Effector memory CD4-positive, alpha-beta T cell (primary cell): ENCODE measurements around the gene RAD50.
"Not testable (repeated sequence)": the region's sequence is repeated elsewhere in the genome, so short reads cannot be mapped to it uniquely, and the experiment has no call there.

Experiments
- DNase-seq, 3 donors: peaks; one replicate each; pipeline ENCODE4 v3.0.0-alpha.2; 2020
- H3K27ac ChIP-seq: 2 replicates; pipeline ENCODE4 v1.7.0; 2013; ENCODE audit warnings: mild to moderate bottlenecking, low read length, moderate library complexity; ENCODE audit not compliant: insufficient read depth, poor library complexity, severe bottlenecking
- H3K27me3 ChIP-seq: replicated peaks from 2 replicates; pipeline ENCODE4 v1.7.0; 2013; ENCODE audit warnings: mild to moderate bottlenecking, low read length; ENCODE audit not compliant: insufficient read depth, control insufficient read depth, poor library complexity, severe bottlenecking
- H3K36me3 ChIP-seq: 2 replicates; pipeline ENCODE4 v1.7.0; 2013; ENCODE audit warnings: mild to moderate bottlenecking, low read length, moderate library complexity; ENCODE audit not compliant: control insufficient read depth, insufficient read depth
- H3K4me1 ChIP-seq: 2 replicates; pipeline ENCODE4 v1.7.0; 2013; ENCODE audit warnings: low read length, mild to moderate bottlenecking; ENCODE audit not compliant: control insufficient read depth, insufficient read depth, poor library complexity, severe bottlenecking
- H3K4me3 ChIP-seq: 2 replicates; pipeline ENCODE4 v1.7.0; 2013; ENCODE audit warnings: low read length, low read depth, mild to moderate bottlenecking; ENCODE audit not compliant: insufficient read depth, poor library complexity, severe bottlenecking
- H3K9me3 ChIP-seq: 2 replicates; pipeline ENCODE4 v1.7.0; 2013; ENCODE audit warnings: mild to moderate bottlenecking, low read length, moderate library complexity; ENCODE audit not compliant: control insufficient read depth

RAD50 gene

DNA sequence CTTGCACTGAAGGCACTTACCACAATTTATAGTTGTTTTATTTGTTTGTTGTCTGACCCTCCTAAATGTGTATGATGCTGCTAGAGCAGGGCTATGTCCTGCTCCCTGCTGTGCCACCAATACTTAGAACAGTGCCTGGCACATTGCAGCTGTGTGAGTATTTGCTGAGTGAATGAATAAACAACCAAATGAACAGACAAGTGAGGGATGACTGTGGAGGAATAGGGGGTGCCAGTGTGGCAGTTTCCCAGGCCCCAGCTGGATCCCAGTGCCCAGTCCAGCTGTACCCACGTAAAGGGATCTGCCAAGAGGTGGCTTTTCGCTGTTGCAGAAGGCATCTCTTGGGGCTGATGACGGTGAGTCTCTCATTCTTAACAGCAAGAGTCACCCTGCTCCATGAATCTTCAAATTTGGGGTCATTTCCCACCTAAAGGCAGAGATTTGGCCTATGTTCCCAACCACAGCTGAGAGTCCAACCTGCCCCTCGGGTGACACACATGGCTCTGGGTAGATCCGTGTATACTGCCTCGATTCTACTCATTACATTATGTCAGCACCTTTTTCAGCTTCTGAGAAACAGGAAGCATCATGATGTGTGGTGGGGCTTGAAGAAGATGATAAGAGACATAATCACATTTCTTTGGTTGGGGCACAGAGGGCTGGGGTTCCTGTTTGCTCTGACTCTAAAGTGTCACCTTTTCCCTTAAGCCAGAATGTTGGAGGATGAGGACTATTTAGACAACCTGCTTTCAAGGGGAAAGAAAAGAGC lies 27.7 kb upstream of the RAD50 start:
- Histone ChIP-seq H3K27me3 (no peaks in the 10 kb centered on the region), H3K27ac (no peak overlapping the region), H3K36me3 (no peaks in the 10 kb centered on the region), H3K4me1 (peaks cover 10% of the 10 kb centered on the region), H3K9me3 (no peaks in the 10 kb centered on the region), H3K4me3 (no peak overlapping the region)
- DNase-seq = no peak

DNA sequence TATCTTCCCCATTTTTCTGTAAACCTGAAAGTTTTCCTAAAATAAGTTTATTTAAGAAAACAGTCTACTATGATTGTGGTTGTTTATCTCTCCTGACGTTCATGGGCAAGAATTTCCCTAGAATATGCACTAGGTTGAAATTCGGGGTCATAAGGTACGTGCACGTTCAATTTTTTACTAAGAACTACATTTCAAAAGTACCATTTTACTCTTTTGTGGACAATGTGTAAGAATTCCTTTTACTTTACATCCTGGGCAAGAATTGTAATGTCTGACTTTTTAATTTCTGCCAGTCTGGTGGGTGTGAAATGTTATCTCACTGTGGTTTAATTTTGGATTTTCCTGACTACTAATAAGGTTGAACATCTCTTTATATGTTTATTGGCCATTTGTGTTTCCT lies 25.8 kb upstream of the RAD50 start:
- H3K27ac ChIP-seq = no peak overlapping the region
- H3K4me3 ChIP-seq = no peak overlapping the region
- no peak for DNase-seq
- H3K27me3 ChIP-seq = no peaks in the 10 kb centered on the region
- peaks cover 10% of the 10 kb centered on the region for H3K4me1 ChIP-seq
- H3K36me3 ChIP-seq = no peaks in the 10 kb centered on the region
- H3K9me3 ChIP-seq = no peaks in the 10 kb centered on the region

DNA sequence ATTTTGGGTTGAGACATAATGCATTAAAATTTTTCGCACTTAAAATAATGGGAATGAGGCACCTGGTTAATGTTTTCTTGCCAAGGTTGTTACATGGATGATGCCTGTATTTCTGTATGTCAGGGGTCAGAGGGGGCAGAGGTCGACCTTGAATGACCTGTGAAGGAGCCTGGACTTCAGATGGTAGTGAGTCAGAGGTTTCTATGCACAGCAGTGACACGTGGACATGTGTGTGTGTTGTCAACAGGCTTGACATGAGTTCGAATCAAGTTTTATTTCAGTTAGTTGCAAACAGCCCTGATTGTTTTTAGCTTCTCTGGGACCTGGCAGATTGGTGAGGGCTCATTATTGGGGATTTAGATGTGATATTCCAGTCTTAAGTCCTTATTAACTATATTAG lies 17.1 kb upstream of the RAD50 start:
- H3K9me3 ChIP-seq = no peaks in the 10 kb centered on the region
- H3K36me3 ChIP-seq = no peaks in the 10 kb centered on the region
- H3K4me3 ChIP-seq = no peak overlapping the region
- DNase-seq = no peak
- H3K27me3 ChIP-seq = no peaks in the 10 kb centered on the region
- no peak overlapping the region for H3K27ac ChIP-seq
- no peaks in the 10 kb centered on the region for H3K4me1 ChIP-seq

DNA sequence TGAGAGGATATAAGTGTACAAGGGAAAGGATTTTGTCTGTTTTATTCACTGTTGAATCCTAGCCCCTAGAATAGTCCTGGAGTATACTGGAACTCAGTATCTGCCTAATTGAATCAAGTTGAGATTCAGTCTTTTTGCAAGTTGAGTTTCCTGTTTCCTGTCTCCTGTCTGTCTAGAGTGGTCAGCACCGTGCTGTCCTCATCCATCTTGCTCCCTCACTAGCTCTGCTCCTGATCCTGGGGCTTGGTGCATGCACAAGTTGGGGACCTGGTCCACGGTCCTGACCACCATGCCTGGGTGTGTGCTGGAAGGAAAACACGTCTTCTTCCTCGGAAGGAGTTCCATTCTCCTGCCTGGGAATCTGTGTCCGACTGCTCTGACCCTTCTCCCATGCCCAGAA lies 16.6 kb upstream of the RAD50 start:
- Histone ChIP-seq H3K27me3 (no peaks in the 10 kb centered on the region), H3K27ac (no peak overlapping the region), H3K36me3 (no peaks in the 10 kb centered on the region), H3K4me3 (no peak overlapping the region), H3K9me3 (no peaks in the 10 kb centered on the region), H3K4me1 (no peaks in the 10 kb centered on the region)
- no peak for DNase-seq

DNA sequence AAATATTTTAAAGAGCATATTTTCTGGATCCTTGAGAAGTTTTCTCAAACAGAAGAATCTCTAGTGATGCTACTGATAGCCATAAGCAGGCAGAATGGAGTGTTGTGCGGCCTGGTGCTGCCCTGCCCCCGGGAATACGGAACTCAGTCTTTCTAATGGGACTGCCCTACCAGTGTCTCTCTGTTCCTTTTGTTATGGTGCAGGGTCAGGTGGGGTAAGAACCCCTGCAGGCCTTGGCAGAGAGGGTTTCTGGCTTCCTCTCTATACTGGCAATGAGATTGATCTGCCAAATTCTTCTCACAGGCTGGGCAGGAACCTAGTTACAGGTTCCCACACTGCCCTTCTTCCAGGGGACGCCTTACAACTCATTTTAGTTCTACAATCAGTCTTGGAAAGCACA lies 16.0 kb upstream of the RAD50 start:
- Histone ChIP-seq H3K4me3 (no peak overlapping the region), H3K27me3 (no peaks in the 10 kb centered on the region), H3K4me1 (no peaks in the 10 kb centered on the region), H3K36me3 (no peaks in the 10 kb centered on the region), H3K9me3 (no peaks in the 10 kb centered on the region), H3K27ac (no peak overlapping the region)
- DNase-seq = no peak

DNA sequence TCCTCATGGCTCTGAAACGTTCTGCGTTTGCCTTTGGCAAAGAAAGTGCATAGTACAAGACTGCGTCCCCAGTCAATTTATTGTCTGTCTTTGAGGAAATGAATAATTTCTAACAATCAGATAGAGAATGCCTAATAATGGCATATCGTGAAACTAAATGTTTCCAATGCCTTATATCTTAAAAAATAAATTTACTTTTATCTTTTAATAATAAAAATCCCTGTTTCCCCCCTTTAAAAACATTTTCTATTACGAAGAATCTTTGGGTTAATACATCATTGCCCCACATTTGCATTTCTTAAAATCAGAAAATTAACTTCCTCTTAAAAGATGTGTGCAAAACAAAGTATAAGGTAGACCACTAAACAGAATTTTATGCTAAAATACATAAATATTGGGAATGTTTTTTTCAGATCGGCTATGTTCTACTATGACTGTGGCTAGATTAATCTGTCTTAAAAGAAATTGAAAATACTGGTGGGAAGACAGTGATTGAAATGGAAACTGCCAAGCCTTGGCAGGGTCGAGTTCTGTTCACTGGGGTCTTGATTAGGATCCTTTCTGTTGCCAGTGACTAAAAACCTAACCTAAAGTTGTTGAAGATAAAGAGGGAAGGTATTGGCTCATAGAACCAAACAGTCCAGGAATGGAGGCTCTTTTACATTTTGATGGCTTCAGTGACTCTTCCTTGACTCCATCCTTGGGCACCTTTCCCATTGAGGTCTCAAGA lies 13.1 kb upstream of the RAD50 start, which contains the start of gene IL5:
Gene IL5, minus strand, starts transcription at position 51 of the 730 bp plus-strand sequence. Its CDS starts 44 bp downstream, at position 7.
- no peak for DNase-seq
- Histone ChIP-seq H3K9me3 (no peaks in the 10 kb centered on the region), H3K36me3 (no peaks in the 10 kb centered on the region), H3K27ac (no peak within 1 kb of the TSS), H3K4me1 (no peaks in the 10 kb centered on the region), H3K27me3 (no peaks in the 10 kb centered on the region), H3K4me3 (no peak within 1 kb of the TSS)

DNA sequence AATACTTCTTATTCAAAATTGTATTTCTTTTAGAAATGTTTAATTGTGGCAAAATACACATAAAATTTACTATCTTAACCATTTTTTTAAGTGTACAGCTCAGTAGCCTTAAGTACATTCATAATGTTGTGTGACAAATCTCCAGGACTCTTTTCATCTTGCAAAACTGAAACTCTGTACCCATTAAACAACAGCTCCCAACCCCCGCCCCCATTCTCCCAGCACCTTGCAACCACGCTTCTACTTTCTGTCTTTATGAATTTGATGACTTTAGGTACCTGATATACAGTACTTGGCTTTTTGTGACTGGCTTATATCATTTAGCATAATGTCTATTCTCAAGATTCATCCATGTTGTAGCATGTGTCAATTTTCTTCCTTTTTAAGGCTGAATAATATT lies 10.7 kb upstream of the RAD50 start:
- H3K27me3 ChIP-seq = no peaks in the 10 kb centered on the region
- no peaks in the 10 kb centered on the region for H3K9me3 ChIP-seq
- H3K4me1 ChIP-seq = no peaks in the 10 kb centered on the region
- H3K4me3 ChIP-seq = no peak overlapping the region
- no peaks in the 10 kb centered on the region for H3K36me3 ChIP-seq
- DNase-seq = no peak
- H3K27ac ChIP-seq = no peak overlapping the region

DNA sequence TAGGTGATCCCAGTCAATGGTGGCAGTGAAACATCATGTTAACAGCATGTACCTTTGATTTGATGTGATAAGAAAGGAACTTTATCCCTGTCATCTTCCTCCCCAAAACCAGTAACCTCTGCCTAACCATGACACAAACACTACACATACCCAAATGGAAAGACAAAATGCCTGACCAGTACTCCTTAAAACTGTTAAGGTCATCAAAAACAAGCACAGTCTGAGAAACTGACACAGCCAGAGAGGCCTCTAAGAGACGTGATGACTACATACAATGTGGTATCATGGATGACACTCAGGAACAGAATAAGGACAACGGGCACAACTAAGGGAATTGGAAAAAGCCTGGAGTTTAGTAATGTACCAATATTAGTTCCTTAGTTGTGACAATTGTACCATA lies 9.5 kb upstream of the RAD50 start:
- DNase-seq = no peak
- Histone ChIP-seq H3K9me3 (no peaks in the 10 kb centered on the region), H3K4me1 (no peaks in the 10 kb centered on the region), H3K4me3 (no peak overlapping the region), H3K36me3 (no peaks in the 10 kb centered on the region), H3K27ac (no peak overlapping the region), H3K27me3 (no peaks in the 10 kb centered on the region)

DNA sequence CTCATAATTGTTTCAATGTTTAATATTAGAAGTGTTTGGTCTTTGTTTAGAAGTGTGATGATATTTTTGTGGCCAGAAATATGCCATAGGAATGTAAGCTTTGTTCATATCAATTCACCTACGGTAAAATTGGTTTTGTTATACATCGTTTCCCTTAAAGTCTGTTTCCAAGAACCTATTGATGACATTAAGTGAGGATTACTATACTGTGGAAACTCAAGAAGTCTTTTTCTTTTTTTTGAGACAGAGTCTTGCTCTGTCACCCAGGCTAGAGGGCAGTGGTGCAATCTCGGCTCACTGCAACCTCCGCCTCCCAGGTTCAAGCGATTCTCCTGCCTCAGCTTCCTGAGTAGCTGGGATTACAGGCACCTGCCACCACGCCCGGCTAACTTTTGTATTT lies 7.9 kb upstream of the RAD50 start:
- H3K4me1 ChIP-seq, H3K4me3 ChIP-seq, H3K27me3 ChIP-seq, H3K27ac ChIP-seq, H3K36me3 ChIP-seq, H3K9me3 ChIP-seq, DNase-seq: not testable (repeated sequence)

DNA sequence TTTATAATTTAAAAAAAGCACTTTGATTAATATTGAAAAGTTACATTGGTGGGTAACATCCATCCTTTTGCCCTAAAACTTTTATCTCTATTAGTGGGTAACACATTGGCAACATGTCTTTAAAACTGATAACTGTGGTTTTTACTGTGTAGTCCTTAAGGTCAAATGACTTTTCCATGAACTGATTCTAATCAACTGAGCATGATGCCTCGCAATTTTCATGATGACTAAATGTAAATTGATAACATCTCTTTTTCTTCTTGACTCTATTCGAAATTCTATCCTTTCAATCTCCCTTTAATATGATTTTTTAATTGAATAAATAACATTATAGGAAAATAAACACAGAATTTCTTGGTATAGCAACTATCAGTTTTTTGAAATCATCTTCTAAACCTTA lies 7.2 kb upstream of the RAD50 start:
- Histone ChIP-seq H3K27me3 (no peaks in the 10 kb centered on the region), H3K9me3 (no peaks in the 10 kb centered on the region), H3K27ac (no peak overlapping the region), H3K4me3 (no peak overlapping the region), H3K36me3 (no peaks in the 10 kb centered on the region), H3K4me1 (no peaks in the 10 kb centered on the region)
- DNase-seq = no peak
